A673 (cell line): Measurements from ENCODE around the gene VOPP1. TPM values are rescaled to one million over a fixed set of nuclear protein-coding genes. Genes with fewer than 3 reads are reported as not detected.

Experiments used
- BruUV-seq: library from RNA; stranded (reverse); fragments of 400-500 nt; replicated peaks from 2 replicates; lab custom pipeline; 2021; lab: Mats Ljungman, UMichigan
- CTCF ChIA-PET: fragments of 300-600 bp; sonication (Branson Sonifier 250); formaldehyde crosslinking; loops from one replicate; lab custom pipeline; 2022; ENCODE audit warnings: antibody characterized with exemption; lab: Charles Lee
- POLR2A ChIA-PET: fragments of 300-600 bp; sonication (Branson Sonifier 250); formaldehyde crosslinking; loops from one replicate; lab custom pipeline; 2022; ENCODE audit warnings: antibody characterized with exemption; ENCODE audit not compliant: low non-redundant PET; lab: Charles Lee
- DNase-seq: peaks from one replicate; pipeline ENCODE4 v3.0.0-alpha.2; 2015; ENCODE audit warnings: low spot score
- H3K27ac ChIP-seq: fragments of 200-600 bp; sonication (generic); 2 replicates; pipeline ENCODE4 v1.5.1; 2016; ENCODE audit warnings: mixed run types, low read depth, mild to moderate bottlenecking, mixed read lengths, antibody characterized with exemption, low read length; ENCODE audit not compliant: poor library complexity, severe bottlenecking
- H3K27me3 ChIP-seq: fragments of 200-600 bp; sonication (generic); replicated peaks from 2 replicates; pipeline ENCODE4 v1.6.1; 2017; ENCODE audit warnings: mixed run types, low read depth, mild to moderate bottlenecking, mixed read lengths, antibody characterized with exemption, low read length; ENCODE audit not compliant: insufficient read depth, poor library complexity
- H3K36me3 ChIP-seq: fragments of 200-600 bp; sonication (generic); 2 replicates; pipeline ENCODE4 v1.6.1; 2016; ENCODE audit warnings: mixed run types, mild to moderate bottlenecking, mixed read lengths, antibody characterized with exemption, low read length; ENCODE audit not compliant: insufficient read depth, poor library complexity, severe bottlenecking
- H3K4me1 ChIP-seq: fragments of 200-600 bp; sonication (generic); 2 replicates; pipeline ENCODE4 v1.6.1; 2017; ENCODE audit warnings: mixed run types, mild to moderate bottlenecking, mixed read lengths, antibody characterized with exemption, low read length; ENCODE audit not compliant: insufficient read depth, poor library complexity, severe bottlenecking
- H3K4me3 ChIP-seq: fragments of 200-600 bp; sonication (generic); 2 replicates; pipeline ENCODE4 v1.5.1; 2016; ENCODE audit warnings: low read depth, mixed run types, mild to moderate bottlenecking, mixed read lengths, low read length; ENCODE audit not compliant: poor library complexity, severe bottlenecking
- H3K9me3 ChIP-seq: fragments of 200-600 bp; sonication (generic); 2 replicates; pipeline ENCODE4 v1.6.1; 2016; ENCODE audit warnings: mixed run types, low read depth, mild to moderate bottlenecking, mixed read lengths, antibody characterized with exemption, low read length; ENCODE audit not compliant: poor library complexity, severe bottlenecking
- CTCF ChIP-seq: fragments of 300-800, 200-600 bp; sonication (generic); conservative IDR thresholded peaks from 2 replicates; pipeline ENCODE4 v1.5.1; 2017; ENCODE audit warnings: low read depth, mild to moderate bottlenecking, antibody characterized with exemption, low read length, moderate library complexity, mixed read lengths
- EZH2 ChIP-seq: fragments of 200-600 bp; sonication (generic); IDR thresholded peaks from 2 replicates; pipeline ENCODE4 v1.6.1; 2017; ENCODE audit warnings: borderline replicate concordance, low read depth, mild to moderate bottlenecking, mixed read lengths, antibody characterized with exemption, low read length; ENCODE audit not compliant: poor library complexity, severe bottlenecking
- intact Hi-C: fragments of 100-400 bp; cut with micrococcal nuclease; formaldehyde crosslinking; loops from one replicate; pipeline ENCODE4 v1.10.0; 2022; ENCODE audit not compliant: unreplicated experiment
- total RNA-seq: library from RNA; stranded (reverse); gene quantifications from 2 replicates; pipeline ENCODE4 v1.2.3, GENCODE V29; 2021

VOPP1 gene
- total RNA-seq, 1 experiment from 2014 or later, result 49.6 TPM

GRCh38 chr7:55469721-55470120, 102.6 kb downstream of the VOPP1 start:
- no peak for DNase-seq
- H3K4me3 ChIP-seq, result no peak overlapping the region
- no TSS peak for BruUV-seq
- H3K36me3 ChIP-seq, result peaks cover 3% of the 10 kb centered on the region
- H3K9me3 ChIP-seq, result no peaks in the 10 kb centered on the region
- TF ChIP-seq CTCF, result no peak
- TF ChIP-seq EZH2, result no peak
- CTCF ChIA-PET, result no interaction called here
- no peak overlapping the region for H3K27ac ChIP-seq
- POLR2A ChIA-PET, result no interaction called here
- H3K4me1 ChIP-seq, result no peaks in the 10 kb centered on the region
- no peaks in the 10 kb centered on the region for H3K27me3 ChIP-seq
- intact Hi-C loops, result no loop called here

- no peak for TF ChIP-seq EZH2
- no peak for TF ChIP-seq CTCF
- H3K4me3 ChIP-seq, result no peak overlapping the region
- CTCF ChIA-PET, result no interaction called here
- H3K9me3 ChIP-seq, result no peaks in the 10 kb centered on the region
- no peaks in the 10 kb centered on the region for H3K27me3 ChIP-seq
- intact Hi-C loops, result no loop called here
- peaks cover 3% of the 10 kb centered on the region for H3K36me3 ChIP-seq
- BruUV-seq, result no TSS peak
- POLR2A ChIA-PET, result no interaction called here
- H3K4me1 ChIP-seq, result no peaks in the 10 kb centered on the region
- no peak for DNase-seq
- H3K27ac ChIP-seq, result no peak overlapping the region
These were observed 103.0 kb downstream of the VOPP1 start for GRCh38 chr7:55469271-55469681.

- CTCF ChIA-PET, result no interaction called here
- TF ChIP-seq EZH2 (no peak), CTCF (no peak)
These were observed 103.8 kb downstream of the VOPP1 start for GRCh38 chr7:55468495-55468894.

More at GRCh38 chr7:55468495-55468894, 103.8 kb downstream of the VOPP1 start:
- peaks cover 3% of the 10 kb centered on the region for H3K9me3 ChIP-seq
- DNase-seq, result no peak
- peaks cover 3% of the 10 kb centered on the region for H3K36me3 ChIP-seq
- H3K27me3 ChIP-seq, result no peaks in the 10 kb centered on the region
- POLR2A ChIA-PET, result no interaction called here
- no peak overlapping the region for H3K27ac ChIP-seq
- no TSS peak for BruUV-seq
- no peak overlapping the region for H3K4me3 ChIP-seq
- intact Hi-C loops, result no loop called here
- no peaks in the 10 kb centered on the region for H3K4me1 ChIP-seq
